Osteoblast (primary cell): ENCODE measurements around the gene PLSCR3. TPM values are rescaled to one million over a fixed set of nuclear protein-coding genes. Genes with fewer than 3 reads are reported as not detected.

ENCODE experiments used
- DNase-seq: peaks from one replicate; pipeline ENCODE4 v3.0.0; 2011; ENCODE audit warnings: low spot score, mixed read lengths; ENCODE audit not compliant: insufficient read length; ENCODE audit errors: missing footprints
- H2AFZ ChIP-seq: 2 replicates; pipeline ENCODE4 v1.6.0; 2011; ENCODE audit warnings: mild to moderate bottlenecking, low read length
- H3K27ac ChIP-seq: 2 replicates; pipeline ENCODE4 v1.5.1; 2011; ENCODE audit warnings: mild to moderate bottlenecking, low read depth, low read length, moderate library complexity
- H3K27me3 ChIP-seq: 2 replicates; pipeline ENCODE4 v1.6.0; 2012; ENCODE audit warnings: mild to moderate bottlenecking, control low read depth, inconsistent platforms, low read length, moderate library complexity; ENCODE audit not compliant: insufficient read depth
- H3K36me3 ChIP-seq: 2 replicates; pipeline ENCODE4 v1.5.1; 2011; ENCODE audit warnings: mild to moderate bottlenecking, low read length, control low read depth, moderate library complexity; ENCODE audit not compliant: insufficient read depth
- H3K4me1 ChIP-seq: 2 replicates; pipeline ENCODE4 v1.5.1; 2011; ENCODE audit warnings: mild to moderate bottlenecking, low read length, control low read depth, moderate library complexity; ENCODE audit not compliant: insufficient read depth
- H3K4me2 ChIP-seq: 2 replicates; pipeline ENCODE4 v1.6.0; 2011; ENCODE audit warnings: mild to moderate bottlenecking, low read length; ENCODE audit not compliant: insufficient read depth
- H3K4me3 ChIP-seq: fragments of 200-600 bp; sonication (generic); 3 replicates; pipeline ENCODE4 v1.5.1; 2012; ENCODE audit warnings: mild to moderate bottlenecking, low read length, inconsistent platforms; ENCODE audit not compliant: insufficient read depth
- H3K79me2 ChIP-seq: 2 replicates; pipeline ENCODE4 v1.6.0; 2012; ENCODE audit warnings: mild to moderate bottlenecking, low read length, control low read depth, inconsistent platforms; ENCODE audit not compliant: insufficient read depth
- H3K9me3 ChIP-seq: 2 replicates; pipeline ENCODE4 v1.5.1; 2011; ENCODE audit warnings: low read depth, low read length, control low read depth
- H4K20me1 ChIP-seq: 2 replicates; pipeline ENCODE4 v1.6.0; 2012; ENCODE audit warnings: mild to moderate bottlenecking, low read length, control low read depth; ENCODE audit not compliant: insufficient read depth
- total RNA-seq: library from RNA; depleted of rRNA; stranded (reverse); fragments of >200 nt; gene quantifications from 2 replicates; pipeline ENCODE4 v1.2.3, GENCODE V29; 2012
- TF ChIP-seq, protein P1 (sequence below): IDR thresholded peaks from 2 replicates; pipeline ENCODE4 v1.5.1; 2011; ENCODE audit warnings: mild to moderate bottlenecking, low read depth, low read length, moderate library complexity; ENCODE audit errors: extremely low read depth

PLSCR3 gene
- total RNA-seq, 1 donor, result 27.9 TPM

DNA sequence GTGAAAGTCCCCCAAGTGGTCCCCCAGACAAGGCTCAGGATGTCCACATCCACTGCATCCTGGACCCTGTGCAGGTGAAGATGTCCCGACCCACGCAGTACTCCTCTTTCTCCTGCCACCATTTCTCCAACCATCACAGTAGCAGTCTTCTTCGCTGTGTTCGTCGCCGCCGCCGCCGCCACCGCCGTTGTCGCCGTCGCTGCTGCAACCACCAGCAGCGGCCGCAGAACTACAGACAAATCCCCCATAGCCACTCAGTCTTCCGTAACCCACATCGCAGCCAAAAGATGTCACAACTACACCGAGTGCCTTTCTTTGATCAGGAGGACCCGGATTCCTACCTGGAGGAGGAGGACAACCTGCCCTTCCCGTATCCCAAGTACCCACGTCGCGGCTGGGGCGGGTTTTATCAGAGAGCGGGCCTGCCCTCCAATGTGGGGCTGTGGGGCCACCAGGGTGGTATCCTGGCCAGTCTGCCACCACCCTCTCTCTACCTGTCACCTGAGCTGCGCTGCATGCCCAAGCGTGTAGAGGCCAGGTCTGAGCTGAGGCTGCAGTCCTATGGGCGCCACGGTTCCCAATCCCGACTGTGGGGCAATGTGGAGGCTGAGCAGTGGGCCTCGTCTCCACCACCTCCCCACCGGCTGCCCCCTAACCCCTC is 32.0 kb upstream of the PLSCR3 start:
- DNase-seq, result no peak
- no peaks in the 10 kb centered on the region for H3K4me1 ChIP-seq
- no peaks in the 10 kb centered on the region for H4K20me1 ChIP-seq
- H3K27ac ChIP-seq, result no peak overlapping the region
- H3K4me3 ChIP-seq, result no peak overlapping the region
- no peaks in the 10 kb centered on the region for H3K79me2 ChIP-seq
- TF ChIP-seq, protein P1, sequence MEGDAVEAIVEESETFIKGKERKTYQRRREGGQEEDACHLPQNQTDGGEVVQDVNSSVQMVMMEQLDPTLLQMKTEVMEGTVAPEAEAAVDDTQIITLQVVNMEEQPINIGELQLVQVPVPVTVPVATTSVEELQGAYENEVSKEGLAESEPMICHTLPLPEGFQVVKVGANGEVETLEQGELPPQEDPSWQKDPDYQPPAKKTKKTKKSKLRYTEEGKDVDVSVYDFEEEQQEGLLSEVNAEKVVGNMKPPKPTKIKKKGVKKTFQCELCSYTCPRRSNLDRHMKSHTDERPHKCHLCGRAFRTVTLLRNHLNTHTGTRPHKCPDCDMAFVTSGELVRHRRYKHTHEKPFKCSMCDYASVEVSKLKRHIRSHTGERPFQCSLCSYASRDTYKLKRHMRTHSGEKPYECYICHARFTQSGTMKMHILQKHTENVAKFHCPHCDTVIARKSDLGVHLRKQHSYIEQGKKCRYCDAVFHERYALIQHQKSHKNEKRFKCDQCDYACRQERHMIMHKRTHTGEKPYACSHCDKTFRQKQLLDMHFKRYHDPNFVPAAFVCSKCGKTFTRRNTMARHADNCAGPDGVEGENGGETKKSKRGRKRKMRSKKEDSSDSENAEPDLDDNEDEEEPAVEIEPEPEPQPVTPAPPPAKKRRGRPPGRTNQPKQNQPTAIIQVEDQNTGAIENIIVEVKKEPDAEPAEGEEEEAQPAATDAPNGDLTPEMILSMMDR, result no peak
- H3K9me3 ChIP-seq, result no peaks in the 10 kb centered on the region
- H2AFZ ChIP-seq, result no peak overlapping the region
- H3K27me3 ChIP-seq, result no peaks in the 10 kb centered on the region
- H3K36me3 ChIP-seq, result no peaks in the 10 kb centered on the region
- no peak overlapping the region for H3K4me2 ChIP-seq

DNA sequence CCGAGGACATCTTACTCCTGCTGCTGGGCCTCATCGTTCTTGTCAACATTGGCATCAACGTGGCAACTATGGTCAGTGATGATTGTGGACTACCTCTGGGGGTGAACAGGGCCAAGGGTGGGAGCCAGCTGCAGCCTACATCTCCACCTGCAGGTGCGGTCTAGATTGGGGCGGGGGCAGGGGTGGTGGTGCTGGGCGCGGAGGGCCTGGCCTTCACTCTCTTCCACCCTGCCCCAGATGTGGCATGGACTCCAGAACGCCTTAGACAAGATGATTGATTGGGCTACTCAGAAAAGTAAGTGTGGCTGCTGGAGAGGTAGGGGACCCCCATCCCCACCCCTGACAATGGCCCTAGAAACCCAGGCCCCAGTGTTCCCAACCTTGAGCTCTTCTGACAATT is 31.4 kb upstream of the PLSCR3 start:
- Histone ChIP-seq H3K9me3 (no peaks in the 10 kb centered on the region), H3K4me3 (no peak overlapping the region), H3K27me3 (no peaks in the 10 kb centered on the region), H2AFZ (no peak overlapping the region), H3K4me1 (no peaks in the 10 kb centered on the region), H3K4me2 (no peak overlapping the region), H3K79me2 (no peaks in the 10 kb centered on the region), H3K27ac (no peak overlapping the region), H3K36me3 (no peaks in the 10 kb centered on the region), H4K20me1 (no peaks in the 10 kb centered on the region)
- TF ChIP-seq, protein P1, result no peak
- no peak for DNase-seq

DNA sequence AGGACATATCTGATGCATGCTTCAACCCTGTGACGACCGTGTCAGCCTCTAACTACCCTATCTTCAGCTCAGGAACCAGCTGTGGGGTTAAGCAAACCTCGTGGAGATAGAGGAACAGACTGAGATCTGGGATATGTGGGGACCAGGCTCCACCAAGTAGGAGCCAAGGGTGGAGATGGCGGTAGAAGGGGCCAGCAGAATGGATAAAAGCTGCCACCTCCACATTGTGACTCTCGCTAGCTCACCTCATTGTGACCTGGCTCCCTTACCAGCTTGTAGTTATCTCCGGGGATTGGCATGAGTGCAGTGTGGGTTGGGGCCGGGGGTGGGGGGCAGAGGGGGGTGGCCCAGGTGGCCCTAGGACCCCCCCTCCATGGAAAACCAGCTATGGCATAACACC is 31.0 kb upstream of the PLSCR3 start, which contains the start of gene SPEM2:
TSS of gene SPEM2 (plus strand) at position 301 of the 400 bp plus-strand sequence. CDS start at position 374, 73 bp downstream.
- Histone ChIP-seq H3K4me1 (no peaks in the 10 kb centered on the region), H3K36me3 (no peaks in the 10 kb centered on the region), H3K4me2 (no peak within 1 kb of the TSS), H4K20me1 (no peaks in the 10 kb centered on the region), H3K9me3 (no peaks in the 10 kb centered on the region), H3K27ac (no peak within 1 kb of the TSS), H2AFZ (no peak within 1 kb of the TSS), H3K27me3 (no peaks in the 10 kb centered on the region), H3K4me3 (no peak within 1 kb of the TSS), H3K79me2 (no peaks in the 10 kb centered on the region)
- TF ChIP-seq, protein P1, result no peak
- no peak for DNase-seq

DNA sequence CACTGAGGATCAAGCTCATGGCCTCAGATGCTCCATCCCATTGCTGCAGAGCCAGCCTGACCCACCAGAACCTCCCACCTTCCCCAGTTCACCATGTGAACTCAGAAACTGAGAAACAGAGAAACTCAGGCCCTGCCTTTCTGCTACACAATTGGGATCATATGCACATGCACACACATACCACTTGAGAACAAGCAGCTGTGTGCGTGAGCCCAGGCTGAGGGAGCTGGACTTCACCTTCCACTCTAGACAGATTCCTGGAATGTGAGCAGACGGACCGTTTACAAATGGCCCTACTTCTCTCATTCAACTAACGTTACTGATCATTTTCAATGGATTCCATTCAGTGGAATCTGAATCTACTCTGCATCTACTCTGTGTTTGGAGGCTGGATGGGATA is 29.4 kb upstream of the PLSCR3 start:
- TF ChIP-seq, protein P1, result no peak
- Histone ChIP-seq H2AFZ (no peak overlapping the region), H3K36me3 (no peaks in the 10 kb centered on the region), H3K27me3 (no peaks in the 10 kb centered on the region), H3K27ac (no peak overlapping the region), H3K4me1 (no peaks in the 10 kb centered on the region), H3K4me2 (no peak overlapping the region), H3K4me3 (no peak overlapping the region), H4K20me1 (no peaks in the 10 kb centered on the region), H3K79me2 (no peaks in the 10 kb centered on the region), H3K9me3 (no peaks in the 10 kb centered on the region)
- no peak for DNase-seq
